ENCODE data around the gene PFN1.

PFN1 gene

GRCh38 chr17:4944163-4944553 lies 4.2 kb downstream of the PFN1 start:
- no peak overlapping the region for H3K4me3 ChIP-seq (ENCODE audit: low read depth, low read length)
- peak overlapping the region; percentile 76 for H3K27ac ChIP-seq (ENCODE audit: low read depth, low read length)
- peaks cover 13% of the 10 kb centered on the region; the same call in 1 of the 2 replicates for H3K4me1 ChIP-seq (ENCODE audit: control insufficient read depth, insufficient read depth, low read length)
- no peaks in the 10 kb centered on the region for H3K27me3 ChIP-seq (ENCODE audit: control insufficient read depth, insufficient read depth, low read length)
- no peaks in the 10 kb centered on the region for H3K9me3 ChIP-seq (ENCODE audit: control insufficient read depth, insufficient read depth, low read length)
- peaks cover 51% of the 10 kb centered on the region for H3K36me3 ChIP-seq (ENCODE audit: control insufficient read depth, insufficient read depth, low read length)
- 0 out of 2 replicates have a peak overlapping the region, but pooled peaks have one; percentile 25 for H3K9ac ChIP-seq (ENCODE audit: low read depth, low read length)

- peak overlapping the region; percentile 16 for H3K27ac ChIP-seq (ENCODE audit: low read depth, low read length)
- no peak overlapping the region for H3K4me3 ChIP-seq (ENCODE audit: low read depth, low read length)
- no peak overlapping the region for H3K9ac ChIP-seq (ENCODE audit: low read depth, low read length)
- H3K4me1 ChIP-seq (ENCODE audit: control insufficient read depth, insufficient read depth, low read length), result peaks cover 19% of the 10 kb centered on the region; the same call in 1 of the 2 replicates
- peaks cover 60% of the 10 kb centered on the region for H3K36me3 ChIP-seq (ENCODE audit: control insufficient read depth, insufficient read depth, low read length)
- H3K27me3 ChIP-seq (ENCODE audit: control insufficient read depth, insufficient read depth, low read length), result no peaks in the 10 kb centered on the region
- H3K9me3 ChIP-seq (ENCODE audit: control insufficient read depth, insufficient read depth, low read length), result no peaks in the 10 kb centered on the region
Observed at GRCh38 chr17:4942760-4943508, 5.4 kb downstream of the PFN1 start.

GRCh38 chr17:4941319-4941610 lies 7.1 kb downstream of the PFN1 start:
- Histone ChIP-seq H3K36me3 (ENCODE audit: control insufficient read depth, insufficient read depth, low read length) (peaks cover 70% of the 10 kb centered on the region), H3K9ac (ENCODE audit: low read depth, low read length) (peak overlapping the region; percentile 92), H3K27ac (ENCODE audit: low read depth, low read length) (peak overlapping the region; percentile 99), H3K4me1 (ENCODE audit: control insufficient read depth, insufficient read depth, low read length) (peaks cover 14% of the 10 kb centered on the region; the same call in 1 of the 2 replicates), H3K9me3 (ENCODE audit: control insufficient read depth, insufficient read depth, low read length) (no peaks in the 10 kb centered on the region), H3K4me3 (ENCODE audit: low read depth, low read length) (peak overlapping the region; percentile 89), H3K27me3 (ENCODE audit: control insufficient read depth, insufficient read depth, low read length) (no peaks in the 10 kb centered on the region)

- H3K27me3 ChIP-seq (ENCODE audit: control insufficient read depth, insufficient read depth, low read length), result no peaks in the 10 kb centered on the region
- no peaks in the 10 kb centered on the region for H3K9me3 ChIP-seq (ENCODE audit: control insufficient read depth, insufficient read depth, low read length)
- peak overlapping the region; percentile 89 for H3K4me3 ChIP-seq (ENCODE audit: low read depth, low read length)
- H3K36me3 ChIP-seq (ENCODE audit: control insufficient read depth, insufficient read depth, low read length), result peaks cover 70% of the 10 kb centered on the region
- H3K4me1 ChIP-seq (ENCODE audit: control insufficient read depth, insufficient read depth, low read length), result peaks cover 11% of the 10 kb centered on the region; the same call in 1 of the 2 replicates
- H3K9ac ChIP-seq (ENCODE audit: low read depth, low read length), result peak overlapping the region; percentile 92
- peak overlapping the region; percentile 99 for H3K27ac ChIP-seq (ENCODE audit: low read depth, low read length)
Observed at GRCh38 chr17:4940555-4941318, 7.6 kb downstream of the PFN1 start.

- Histone ChIP-seq H3K9ac (ENCODE audit: low read depth, low read length) (peak within 1 kb of the TSS; percentile 92), H3K27me3 (ENCODE audit: control insufficient read depth, insufficient read depth, low read length) (no peaks in the 10 kb centered on the region), H3K36me3 (ENCODE audit: control insufficient read depth, insufficient read depth, low read length) (peaks cover 63% of the 10 kb centered on the region), H3K4me3 (ENCODE audit: low read depth, low read length) (peak within 1 kb of the TSS; percentile 89), H3K4me1 (ENCODE audit: control insufficient read depth, insufficient read depth, low read length) (peaks cover 11% of the 10 kb centered on the region; the same call in 1 of the 2 replicates), H3K9me3 (ENCODE audit: control insufficient read depth, insufficient read depth, low read length) (no peaks in the 10 kb centered on the region), H3K27ac (ENCODE audit: low read depth, low read length) (peak within 1 kb of the TSS; percentile 99)
Observed at GRCh38 chr17:4939796-4940554, 8.4 kb downstream of the PFN1 start, which contains the start of the genes RNF167 and SLC25A11. TSS of gene RNF167 (plus strand) at chr17:4940268. CDS start at chr17:4940910, 642 bp downstream. TSS of gene SLC25A11 (minus strand) at chr17:4940046. CDS start at chr17:4939910, 136 bp downstream.

- Histone ChIP-seq H3K9me3 (ENCODE audit: control insufficient read depth, insufficient read depth, low read length) (no peaks in the 10 kb centered on the region), H3K27me3 (ENCODE audit: control insufficient read depth, insufficient read depth, low read length) (no peaks in the 10 kb centered on the region), H3K36me3 (ENCODE audit: control insufficient read depth, insufficient read depth, low read length) (peaks cover 58% of the 10 kb centered on the region), H3K4me1 (ENCODE audit: control insufficient read depth, insufficient read depth, low read length) (peaks cover 11% of the 10 kb centered on the region; the same call in 1 of the 2 replicates), H3K27ac (ENCODE audit: low read depth, low read length) (peak overlapping the region; percentile 99), H3K4me3 (ENCODE audit: low read depth, low read length) (peak overlapping the region; percentile 89), H3K9ac (ENCODE audit: low read depth, low read length) (peak overlapping the region; percentile 92)
Observed at GRCh38 chr17:4939546-4939795, 8.9 kb downstream of the PFN1 start.

- peak overlapping the region; percentile 89 for H3K4me3 ChIP-seq (ENCODE audit: low read depth, low read length)
- H3K27ac ChIP-seq (ENCODE audit: low read depth, low read length), result peak overlapping the region; percentile 99
- H3K27me3 ChIP-seq (ENCODE audit: control insufficient read depth, insufficient read depth, low read length), result no peaks in the 10 kb centered on the region
- peak overlapping the region; percentile 92 for H3K9ac ChIP-seq (ENCODE audit: low read depth, low read length)
- H3K36me3 ChIP-seq (ENCODE audit: control insufficient read depth, insufficient read depth, low read length), result peaks cover 52% of the 10 kb centered on the region
- peaks cover 11% of the 10 kb centered on the region; the same call in 1 of the 2 replicates for H3K4me1 ChIP-seq (ENCODE audit: control insufficient read depth, insufficient read depth, low read length)
- no peaks in the 10 kb centered on the region for H3K9me3 ChIP-seq (ENCODE audit: control insufficient read depth, insufficient read depth, low read length)
Observed at GRCh38 chr17:4938688-4939545, 9.4 kb downstream of the PFN1 start.

GRCh38 chr17:4938069-4938491 lies 10.2 kb downstream of the PFN1 start:
- Histone ChIP-seq H3K27ac (ENCODE audit: low read depth, low read length) (no peak overlapping the region), H3K9me3 (ENCODE audit: control insufficient read depth, insufficient read depth, low read length) (no peaks in the 10 kb centered on the region), H3K9ac (ENCODE audit: low read depth, low read length) (no peak overlapping the region), H3K4me3 (ENCODE audit: low read depth, low read length) (no peak overlapping the region), H3K27me3 (ENCODE audit: control insufficient read depth, insufficient read depth, low read length) (no peaks in the 10 kb centered on the region), H3K4me1 (ENCODE audit: control insufficient read depth, insufficient read depth, low read length) (peaks cover 11% of the 10 kb centered on the region; the same call in 1 of the 2 replicates), H3K36me3 (ENCODE audit: control insufficient read depth, insufficient read depth, low read length) (peaks cover 44% of the 10 kb centered on the region)

- Histone ChIP-seq H3K4me1 (ENCODE audit: control insufficient read depth, insufficient read depth, low read length) (peaks cover 11% of the 10 kb centered on the region; the same call in 1 of the 2 replicates), H3K27me3 (ENCODE audit: control insufficient read depth, insufficient read depth, low read length) (no peaks in the 10 kb centered on the region), H3K4me3 (ENCODE audit: low read depth, low read length) (no peak overlapping the region), H3K36me3 (ENCODE audit: control insufficient read depth, insufficient read depth, low read length) (peaks cover 39% of the 10 kb centered on the region), H3K27ac (ENCODE audit: low read depth, low read length) (no peak overlapping the region), H3K9ac (ENCODE audit: low read depth, low read length) (no peak overlapping the region), H3K9me3 (ENCODE audit: control insufficient read depth, insufficient read depth, low read length) (no peaks in the 10 kb centered on the region)
Observed at GRCh38 chr17:4937553-4937952, 10.8 kb downstream of the PFN1 start.

GRCh38 chr17:4936436-4936835 lies 11.9 kb downstream of the PFN1 start:
- H3K4me1 ChIP-seq (ENCODE audit: control insufficient read depth, insufficient read depth, low read length), result peaks cover 10% of the 10 kb centered on the region; the same call in 1 of the 2 replicates
- peaks cover 31% of the 10 kb centered on the region for H3K36me3 ChIP-seq (ENCODE audit: control insufficient read depth, insufficient read depth, low read length)
- H3K27me3 ChIP-seq (ENCODE audit: control insufficient read depth, insufficient read depth, low read length), result no peaks in the 10 kb centered on the region
- no peak overlapping the region for H3K4me3 ChIP-seq (ENCODE audit: low read depth, low read length)
- no peaks in the 10 kb centered on the region for H3K9me3 ChIP-seq (ENCODE audit: control insufficient read depth, insufficient read depth, low read length)
- no peak overlapping the region for H3K9ac ChIP-seq (ENCODE audit: low read depth, low read length)
- H3K27ac ChIP-seq (ENCODE audit: low read depth, low read length), result no peak overlapping the region
